Vagina (tissue), 2 donors: ENCODE data around the gene FBXO48.

Source experiments
- CTCF ChIP-seq, 3 experiments: fragments of 450-650 bp in 2 of 3; fragments of 200-600 bp in 1 of 3; sonication (generic) in 1 of 3; IDR thresholded peaks; one replicate each; pipeline ENCODE4 v1.5.1; 2017 to 2019; ENCODE audit warnings: antibody characterized with exemption in 3 of 3, mild to moderate bottlenecking in 2 of 3, moderate library complexity in 2 of 3
- POLR2A ChIP-seq, 2 donors: fragments of 450-650 bp; IDR thresholded peaks; one replicate each; pipeline ENCODE4 v1.6.1; 2017; ENCODE audit warnings: antibody characterized with exemption in 2 of 2, mild to moderate bottlenecking in 2 of 2, moderate library complexity in 2 of 2
- POLR2AphosphoS5 ChIP-seq, 2 donors: sonication (generic); formaldehyde crosslinking; IDR thresholded peaks; one replicate each; pipeline ENCODE4 v1.9.0; 2017; ENCODE audit warnings: antibody characterized with exemption in 2 of 2, mild to moderate bottlenecking in 2 of 2, low read depth in 1 of 2; ENCODE audit not compliant: insufficient read depth in 1 of 2

GRCh38 chr2:68447118-68447517, 20.0 kb downstream of the FBXO48 start:
- no peak for TF ChIP-seq CTCF (IDR thresholded peaks at IDR 0.05)
- TF ChIP-seq POLR2A (IDR thresholded peaks at IDR 0.05), result no peak
- no peak for TF ChIP-seq POLR2AphosphoS5 (IDR thresholded peaks at IDR 0.05; ENCODE audit: insufficient read depth in 1 of 2, low read depth in 1 of 2)
